ENCODE results near the gene PTTG1.

- TF ChIP-seq SIN3A (IDR thresholded peaks at IDR 0.05; ENCODE audit: borderline replicate concordance, low read depth, low read length) = no peak
- TF ChIP-seq CTCF (IDR thresholded peaks at IDR 0.05) = no peak
- TF ChIP-seq POLR2AphosphoS5 (IDR thresholded peaks at IDR 0.05; ENCODE audit: low read depth, low read length) = no peak
- no peak for TF ChIP-seq GATA2 (CRISPR knock-in tag; IDR thresholded peaks at IDR 0.05)
- TF ChIP-seq MAX (IDR thresholded peaks at IDR 0.05; ENCODE audit: low read depth) = no peak
These were observed 13.9 kb downstream of the PTTG1 start for GRCh38 chr5:160435532-160435931.

Data from SK-N-SH (cell line).